Kidney (tissue), 14 donors: ENCODE measurements around the gene CHAC1. TPM values are rescaled to one million over a fixed set of nuclear protein-coding genes. Genes with fewer than 3 reads are reported as not detected.
A peak's percentile ranks its signal among the peaks of the same experiment; 100 is the strongest.

Experiments
- DNase-seq, 5 donors: peaks; one replicate each; pipeline ENCODE4 v3.0.0-alpha.2; 2013 to 2020
- FAIRE-seq: peaks from 2 replicates; lab custom pipeline; 2012; peaks lifted over from hg19 to GRCh38; lab: Jason Lieb, UNC
- H3K27ac ChIP-seq, 2 donors: one replicate each; pipeline ENCODE4 v1.7.0; 2013; ENCODE audit warnings: low read depth in 2 of 2, low read length in 2 of 2, inconsistent platforms in 1 of 2
- H3K27me3 ChIP-seq: one replicate; pipeline ENCODE4 v1.7.1; 2013; ENCODE audit warnings: low read length, inconsistent platforms; ENCODE audit not compliant: control insufficient read depth, insufficient read depth
- H3K36me3 ChIP-seq, 3 donors: one replicate each; pipeline versions ENCODE4 v1.7.0 to v1.7.1; 2013; ENCODE audit warnings: low read length in 3 of 3, control low read depth in 1 of 3, inconsistent platforms in 1 of 3; ENCODE audit not compliant: insufficient read depth in 3 of 3, control insufficient read depth in 2 of 3
- H3K4me1 ChIP-seq, 3 donors: one replicate each; pipeline versions ENCODE4 v1.7.0 to v1.7.1; 2013; ENCODE audit warnings: low read length in 3 of 3, inconsistent platforms in 1 of 3, low read depth in 1 of 3; ENCODE audit not compliant: control insufficient read depth in 2 of 3, insufficient read depth in 2 of 3
- H3K4me3 ChIP-seq, 3 donors: one replicate each; pipeline versions ENCODE4 v1.7.0 to v1.8.1; 2013; ENCODE audit warnings: low read length in 3 of 3, control low read depth in 1 of 3, inconsistent platforms in 1 of 3
- H3K9ac ChIP-seq, 3 donors: one replicate each; pipeline versions ENCODE4 v1.7.0 to v1.7.1; 2013; ENCODE audit warnings: low read length in 3 of 3, control low read depth in 1 of 3, inconsistent platforms in 1 of 3
- H3K9me3 ChIP-seq, 3 donors: one replicate each; pipeline versions ENCODE4 v1.7.0 to v1.7.1; 2013; ENCODE audit warnings: low read length in 3 of 3, control low read depth in 1 of 3, inconsistent platforms in 1 of 3; ENCODE audit not compliant: control insufficient read depth in 2 of 3, insufficient read depth in 1 of 3
- CTCF ChIP-seq: IDR thresholded peaks from 3 replicates; pipeline ENCODE4 v1.5.1; 2012; ENCODE audit warnings: mild to moderate bottlenecking, moderate library complexity, borderline replicate concordance; ENCODE audit not compliant: insufficient read depth; ENCODE audit errors: extremely low read depth
- intact Hi-C: fragments of 100-400 bp; cut with DNase I; formaldehyde crosslinking; loops from one replicate; pipeline ENCODE4 v1.11.1; 2022
- polyA plus RNA-seq: library from polyadenylated mRNA; stranded (reverse); fragments of 350-450 nt; fragmentation: Illumina TruSeq; extraction: RNeasy Lipid Tissue Mini Kit (QIAGEN cat#74804); gene quantifications from one replicate; pipeline ENCODE4 v1.2.3, GENCODE V29; 2014; ENCODE audit warnings: low read depth, low replicate concordance; ENCODE audit not compliant: insufficient read depth
- total RNA-seq: library from RNA; stranded (reverse); fragmentation: NEBNext Ultra II Directional; extraction: Animal tissue kit (Norgen Biotek cat#: 25700); gene quantifications from one replicate; pipeline ENCODE4 v1.2.1, GENCODE V29; 2021
- donor health status: control.
- donor health status: control.
- donor health status: control.
- donor health status: control.
- donor health status: control.
- donor health status: DM: yes; HTN: yes; CAD: no.
- donor health status: Normal renal cell carcinoma (clear cell type).

The CHAC1 gene
- total and polyA plus RNA-seq, 2 donors from 2014 or later: 4.7 to 21.1 TPM

DNA sequence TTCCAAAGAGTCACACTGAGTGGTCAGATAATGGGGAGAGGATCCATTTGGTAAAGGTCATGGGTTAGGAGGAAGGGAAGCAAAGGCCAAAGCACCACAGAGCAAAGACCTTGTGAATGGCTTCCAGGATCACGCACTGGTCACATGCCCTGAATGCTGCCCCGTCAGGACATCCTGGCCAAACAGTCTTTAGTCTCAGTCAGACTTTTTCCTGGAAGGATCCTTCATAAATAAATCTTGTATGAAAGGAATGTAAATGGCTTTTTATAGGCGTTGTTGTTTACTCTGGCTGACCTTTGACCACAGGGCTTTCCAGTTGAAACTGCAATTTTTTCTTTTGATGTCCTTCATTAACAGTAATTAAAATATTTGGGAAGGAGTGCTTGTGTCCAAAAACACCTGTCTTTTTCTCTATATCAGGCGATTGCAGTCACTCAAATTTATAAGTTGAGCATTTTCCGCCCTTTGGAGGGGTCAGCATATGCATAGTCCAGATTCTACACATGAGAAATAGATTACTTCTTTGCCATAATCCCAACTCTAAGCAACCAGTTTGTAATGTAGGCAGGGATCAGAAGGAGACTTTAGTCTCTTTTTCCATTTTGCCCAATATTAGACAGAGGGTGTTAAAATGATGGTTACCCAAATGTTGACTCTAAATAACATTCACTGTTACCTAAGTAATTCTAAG lies 48.4 kb downstream of the CHAC1 start:
- Histone ChIP-seq H3K27ac (peak overlapping the region; percentile 14 to 23), H3K4me1 (peaks cover 0 to 6% (median 6%) of the 10 kb centered on the region in 3 donors), H3K9ac (no peak overlapping the region), H3K36me3 (peaks cover 2 to 12% (median 5%) of the 10 kb centered on the region in 3 donors), H3K4me3 (no peak overlapping the region), H3K9me3 (no peaks in the 10 kb centered on the region), H3K27me3 (no peaks in the 10 kb centered on the region)
- TF ChIP-seq CTCF: no peak
- intact Hi-C loops: no loop called here
- DNase-seq (peak in 2 of 5 donors; percentile 29 to 40), FAIRE-seq (no peak)

DNA sequence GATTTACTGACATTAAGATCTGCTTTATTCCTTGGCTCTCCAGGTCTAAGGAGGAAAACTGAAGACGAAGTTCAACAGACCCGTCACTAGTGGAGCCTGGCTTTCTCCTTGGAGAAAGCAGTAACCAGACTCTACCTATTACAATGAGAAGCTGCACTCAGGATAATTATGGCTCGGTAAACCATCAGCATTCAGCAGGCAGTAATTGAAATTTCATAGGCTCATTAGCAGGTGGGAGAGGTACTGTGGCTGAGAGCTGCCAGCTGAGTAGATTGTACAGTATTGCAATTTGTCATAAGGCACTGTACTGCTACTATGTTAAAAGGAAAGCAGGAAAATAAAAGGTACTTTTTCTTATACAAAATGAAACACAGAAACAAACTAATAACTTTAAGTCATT lies 51.2 kb downstream of the CHAC1 start:
- H3K36me3 ChIP-seq: peaks cover 2 to 5% (median 3%) of the 10 kb centered on the region in 3 donors
- TF ChIP-seq CTCF: no peak
- H3K9ac ChIP-seq: no peak overlapping the region
- peaks cover 0 to 6% (median 6%) of the 10 kb centered on the region in 3 donors for H3K4me1 ChIP-seq
- intact Hi-C loops: no loop called here
- DNase-seq (no peak), FAIRE-seq (no peak)
- H3K27me3 ChIP-seq: no peaks in the 10 kb centered on the region
- no peak overlapping the region for H3K4me3 ChIP-seq
- H3K27ac ChIP-seq: no peak overlapping the region
- H3K9me3 ChIP-seq: no peaks in the 10 kb centered on the region

Other genes with a start within 250 kb of the CHAC1 start
- 38.2 TPM for gene RMDN3, start 198.2 kb upstream of the CHAC1 start, total RNA-seq
- 34.9 TPM for gene RMDN3, start 198.2 kb upstream of the CHAC1 start, polyA plus RNA-seq
- 15.4 TPM for gene GCHFR, start 189.4 kb upstream of the CHAC1 start, total RNA-seq
- gene GCHFR, start 189.4 kb upstream of the CHAC1 start, polyA plus RNA-seq: 145 TPM
- gene C15orf62, start 183.5 kb upstream of the CHAC1 start, total RNA-seq: 1.4 TPM
- 0.47 TPM for gene C15orf62, start 183.5 kb upstream of the CHAC1 start, polyA plus RNA-seq
- 18.7 TPM for gene ZFYVE19, start 146.4 kb upstream of the CHAC1 start, total RNA-seq
- gene ZFYVE19, start 146.4 kb upstream of the CHAC1 start, polyA plus RNA-seq: 37.5 TPM
- gene DNAJC17, start 146.0 kb upstream of the CHAC1 start, total RNA-seq: 41.6 TPM
- 56.7 TPM for gene DNAJC17, start 146.0 kb upstream of the CHAC1 start, polyA plus RNA-seq
- not detected for gene PPP1R14D, start 124.8 kb upstream of the CHAC1 start, total RNA-seq
- 4.0 TPM for gene PPP1R14D, start 124.8 kb upstream of the CHAC1 start, polyA plus RNA-seq
- 114 TPM for gene SPINT1, start 109.4 kb upstream of the CHAC1 start, total RNA-seq
- gene SPINT1, start 109.4 kb upstream of the CHAC1 start, polyA plus RNA-seq: 112 TPM
- 3.0 TPM for gene RHOV, start 79.2 kb upstream of the CHAC1 start, total RNA-seq
- gene RHOV, start 79.2 kb upstream of the CHAC1 start, polyA plus RNA-seq: 4.6 TPM
- 28.1 TPM for gene VPS18, start 59.0 kb upstream of the CHAC1 start, total RNA-seq
- gene VPS18, start 59.0 kb upstream of the CHAC1 start, polyA plus RNA-seq: 21.9 TPM
- 9.4 TPM for gene DLL4, start 24.1 kb upstream of the CHAC1 start, total RNA-seq
- gene DLL4, start 24.1 kb upstream of the CHAC1 start, polyA plus RNA-seq: 5.8 TPM
- 27.3 TPM for gene INO80, start 162.8 kb downstream of the CHAC1 start, total RNA-seq
- 6.0 TPM for gene INO80, start 162.8 kb downstream of the CHAC1 start, polyA plus RNA-seq